SH-SY5Y (cell line): ENCODE data around the gene WDR81.

Source experiments
- GATA2 ChIP-seq: IDR thresholded peaks from 2 replicates; pipeline ENCODE4 v1.6.1; 2011; ENCODE audit warnings: mild to moderate bottlenecking, low read depth, low read length
- GATA3 ChIP-seq: IDR thresholded peaks from 2 replicates; pipeline ENCODE4 v1.6.1; 2011; ENCODE audit warnings: low read depth, mild to moderate bottlenecking, low read length, moderate library complexity

- TF ChIP-seq GATA3 (no peak), GATA2 (no peak)
Observed at GRCh38 chr17:1787301-1787902, 62.9 kb downstream of the WDR81 start.
